Measurements from ENCODE around the gene CACNB4.

CACNB4 gene

GRCh38 chr2:152056418-152056817, 42.4 kb downstream of the CACNB4 start:
- H3K4me3 ChIP-seq (ENCODE audit: low read depth, low read length) = no peak overlapping the region
- TF ChIP-seq, protein P1, sequence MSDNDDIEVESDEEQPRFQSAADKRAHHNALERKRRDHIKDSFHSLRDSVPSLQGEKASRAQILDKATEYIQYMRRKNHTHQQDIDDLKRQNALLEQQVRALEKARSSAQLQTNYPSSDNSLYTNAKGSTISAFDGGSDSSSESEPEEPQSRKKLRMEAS (IDR thresholded peaks at IDR 0.05; ENCODE audit: low read depth, low read length) = no peak
- TF ChIP-seq CTCF (IDR thresholded peaks at IDR 0.05; ENCODE audit: low read depth, low read length) = no peak
- no peak for TF ChIP-seq MYC (IDR thresholded peaks at IDR 0.05; ENCODE audit: low read depth, low read length)
- TF ChIP-seq POLR2A (IDR thresholded peaks at IDR 0.05; ENCODE audit: extremely low read depth, insufficient read length) = no peak
- DNase-seq (ENCODE audit: low read depth) = no peak

DNA sequence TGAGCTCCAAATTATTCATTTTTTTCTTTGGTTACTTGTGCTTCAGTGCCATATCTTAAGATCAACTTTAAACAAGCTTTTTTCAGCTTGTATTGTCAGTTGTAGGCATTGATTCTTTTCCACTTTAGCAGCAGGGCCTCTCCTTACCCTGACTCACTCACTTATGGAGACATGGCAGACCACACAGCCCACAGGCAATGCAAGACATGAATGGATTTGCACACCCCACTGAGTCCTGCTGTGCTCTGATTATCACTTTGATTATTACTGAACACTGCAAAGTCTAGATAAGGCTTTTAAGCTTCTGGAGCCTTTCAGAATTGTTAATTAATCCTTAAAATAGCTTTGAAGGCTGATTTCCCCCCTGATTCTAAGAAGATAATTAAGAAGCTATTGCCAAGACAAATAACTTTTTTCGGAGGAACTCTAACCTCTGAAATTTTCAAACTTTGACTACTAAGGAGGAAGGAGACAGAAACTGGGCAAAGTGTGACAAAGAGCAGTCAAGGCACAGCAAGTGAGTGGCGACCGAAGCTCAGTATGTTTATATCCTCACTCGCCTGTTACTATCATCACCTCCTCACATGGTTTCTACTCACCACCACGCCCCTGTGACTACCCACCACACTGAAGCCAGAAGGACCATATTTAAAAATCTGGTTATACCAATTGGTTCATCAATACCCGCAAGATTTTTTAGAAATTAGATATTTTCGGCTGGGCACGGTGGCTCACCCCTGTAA, 43.3 kb downstream of the CACNB4 start:
- H3K4me3 ChIP-seq (ENCODE audit: low read depth, low read length) = no peak overlapping the region
- peak; percentile 64 for DNase-seq (ENCODE audit: low read depth)
- TF ChIP-seq, protein P1 (IDR thresholded peaks at IDR 0.05; ENCODE audit: low read depth, low read length) = no peak
- TF ChIP-seq POLR2A (IDR thresholded peaks at IDR 0.05; ENCODE audit: extremely low read depth, insufficient read length) (no peak), CTCF (IDR thresholded peaks at IDR 0.05; ENCODE audit: low read depth, low read length) (no peak), MYC (IDR thresholded peaks at IDR 0.05; ENCODE audit: low read depth, low read length) (no peak)

- peak; percentile 81 for DNase-seq (ENCODE audit: low read depth)
- H3K4me3 ChIP-seq (ENCODE audit: low read depth, low read length) = no peak overlapping the region
- TF ChIP-seq CTCF (IDR thresholded peaks at IDR 0.05; ENCODE audit: low read depth, low read length) (no peak), POLR2A (IDR thresholded peaks at IDR 0.05; ENCODE audit: extremely low read depth, insufficient read length) (no peak)
These were observed 44.3 kb downstream of the CACNB4 start for GRCh38 chr2:152054593-152054992.

DNA sequence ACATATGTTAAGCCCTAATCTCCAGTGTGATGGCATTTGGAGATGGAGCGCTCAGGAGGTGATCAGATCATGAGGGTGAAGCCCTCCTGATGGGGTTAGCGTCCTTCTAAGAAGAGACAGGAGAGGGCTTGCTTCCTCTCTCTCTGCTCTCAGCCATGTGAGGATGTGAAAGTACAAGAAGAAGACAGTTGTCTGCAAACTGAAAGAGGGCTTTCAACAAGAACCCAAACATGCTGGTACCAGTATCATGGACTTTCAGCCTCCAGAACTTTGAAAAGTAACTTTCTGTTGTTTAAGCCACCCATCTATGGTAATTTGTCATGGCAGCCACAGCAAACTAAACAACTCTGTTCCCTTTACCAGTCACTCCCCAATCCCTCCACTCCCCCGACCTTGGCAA, 47.4 kb downstream of the CACNB4 start:
- TF ChIP-seq POLR2A (IDR thresholded peaks at IDR 0.05; ENCODE audit: extremely low read depth, insufficient read length) = no peak
- TF ChIP-seq CTCF (IDR thresholded peaks at IDR 0.05; ENCODE audit: low read depth, low read length) = no peak
- TF ChIP-seq MYC (IDR thresholded peaks at IDR 0.05; ENCODE audit: low read depth, low read length) = no peak
- TF ChIP-seq, protein P1 (IDR thresholded peaks at IDR 0.05; ENCODE audit: low read depth, low read length) = no peak
- no peak overlapping the region for H3K4me3 ChIP-seq (ENCODE audit: low read depth, low read length)
- peak; percentile 22 for DNase-seq (ENCODE audit: low read depth)

- no peak overlapping the region for H3K4me3 ChIP-seq (ENCODE audit: low read depth, low read length)
- TF ChIP-seq CTCF (IDR thresholded peaks at IDR 0.05; ENCODE audit: low read depth, low read length) = no peak
- TF ChIP-seq MYC (IDR thresholded peaks at IDR 0.05; ENCODE audit: low read depth, low read length) = no peak
- TF ChIP-seq, protein P1 (IDR thresholded peaks at IDR 0.05; ENCODE audit: low read depth, low read length) = no peak
- TF ChIP-seq POLR2A (IDR thresholded peaks at IDR 0.05; ENCODE audit: extremely low read depth, insufficient read length) = no peak
- DNase-seq (ENCODE audit: low read depth) = peak; percentile 55
These were observed 47.9 kb downstream of the CACNB4 start for GRCh38 chr2:152050915-152051314.

Measured in NB4 (cell line).